Progenitor cell of endocrine pancreas (in vitro differentiated cells): ENCODE measurements around the gene CMC1. TPM values are rescaled to one million over a fixed set of nuclear protein-coding genes. Genes with fewer than 3 reads are reported as not detected.

Source experiments
- DNase-seq: peaks from one replicate; pipeline ENCODE4 v3.0.0; 2021; ENCODE audit warnings: low spot score; ENCODE audit not compliant: unreplicated experiment
- H3K27ac Mint-ChIP-seq: 2 replicates; pipeline ENCODE4 v1.8.0; 2021; ENCODE audit warnings: mild to moderate bottlenecking, moderate library complexity, mixed read lengths
- H3K27me3 Mint-ChIP-seq: 2 replicates; pipeline ENCODE4 v1.8.0; 2021; ENCODE audit warnings: mixed read lengths
- H3K36me3 Mint-ChIP-seq: 2 replicates; pipeline ENCODE4 v1.8.0; 2022; ENCODE audit warnings: mixed read lengths; ENCODE audit not compliant: insufficient read depth
- H3K4me1 Mint-ChIP-seq: 2 replicates; pipeline ENCODE4 v1.8.0; 2021; ENCODE audit warnings: low read depth, mixed read lengths
- H3K4me3 Mint-ChIP-seq: 2 replicates; pipeline ENCODE4 v1.8.0; 2021; ENCODE audit warnings: low read depth, mild to moderate bottlenecking, moderate library complexity, mixed read lengths
- H3K9me3 Mint-ChIP-seq: 2 replicates; pipeline ENCODE4 v1.8.0; 2021; ENCODE audit warnings: low read depth, mixed read lengths
- total RNA-seq: library from RNA; stranded (reverse); gene quantifications from 2 replicates; pipeline ENCODE4 v1.2.1, GENCODE V29; 2021
- TF ChIP-seq, protein P1 (sequence below): fragments of 200-600 bp; sonication (generic); IDR thresholded peaks from one replicate; pipeline ENCODE4 v1.5.0; 2021; ENCODE audit warnings: antibody characterized with exemption, mild to moderate bottlenecking; ENCODE audit not compliant: unreplicated experiment

Gene CMC1
- total RNA-seq, 1 donor from 2014 or later, result 16.2 TPM

DNA sequence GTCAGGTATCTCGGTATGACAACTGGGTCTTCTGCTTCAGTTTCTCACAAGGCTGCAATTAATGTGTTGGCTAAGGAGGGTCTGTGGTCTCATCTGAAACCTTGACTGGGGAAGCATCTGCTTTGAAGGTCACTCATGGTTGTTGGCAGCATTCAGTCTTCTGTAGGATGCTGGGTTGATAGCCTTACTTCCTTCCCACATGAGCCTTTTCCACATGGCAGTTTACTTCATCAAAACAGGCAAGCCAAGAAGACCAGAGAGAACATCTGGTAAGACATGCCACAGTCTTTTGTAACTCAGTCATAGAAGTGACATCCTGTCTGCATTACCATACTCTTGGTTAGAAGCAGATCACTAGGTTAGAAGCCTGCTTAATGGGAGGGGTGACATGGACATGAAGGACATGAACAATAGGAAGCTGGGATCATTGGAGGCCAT lies 49.5 kb downstream of the CMC1 start:
- Mint-ChIP-seq H3K27ac (no peak overlapping the region), H3K36me3 (peaks cover 5% of the 10 kb centered on the region), H3K9me3 (no peaks in the 10 kb centered on the region), H3K4me1 (peaks cover 3% of the 10 kb centered on the region), H3K4me3 (no peak overlapping the region), H3K27me3 (no peaks in the 10 kb centered on the region)
- TF ChIP-seq, protein P1, sequence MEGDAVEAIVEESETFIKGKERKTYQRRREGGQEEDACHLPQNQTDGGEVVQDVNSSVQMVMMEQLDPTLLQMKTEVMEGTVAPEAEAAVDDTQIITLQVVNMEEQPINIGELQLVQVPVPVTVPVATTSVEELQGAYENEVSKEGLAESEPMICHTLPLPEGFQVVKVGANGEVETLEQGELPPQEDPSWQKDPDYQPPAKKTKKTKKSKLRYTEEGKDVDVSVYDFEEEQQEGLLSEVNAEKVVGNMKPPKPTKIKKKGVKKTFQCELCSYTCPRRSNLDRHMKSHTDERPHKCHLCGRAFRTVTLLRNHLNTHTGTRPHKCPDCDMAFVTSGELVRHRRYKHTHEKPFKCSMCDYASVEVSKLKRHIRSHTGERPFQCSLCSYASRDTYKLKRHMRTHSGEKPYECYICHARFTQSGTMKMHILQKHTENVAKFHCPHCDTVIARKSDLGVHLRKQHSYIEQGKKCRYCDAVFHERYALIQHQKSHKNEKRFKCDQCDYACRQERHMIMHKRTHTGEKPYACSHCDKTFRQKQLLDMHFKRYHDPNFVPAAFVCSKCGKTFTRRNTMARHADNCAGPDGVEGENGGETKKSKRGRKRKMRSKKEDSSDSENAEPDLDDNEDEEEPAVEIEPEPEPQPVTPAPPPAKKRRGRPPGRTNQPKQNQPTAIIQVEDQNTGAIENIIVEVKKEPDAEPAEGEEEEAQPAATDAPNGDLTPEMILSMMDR, result no peak
- no peak for DNase-seq

DNA sequence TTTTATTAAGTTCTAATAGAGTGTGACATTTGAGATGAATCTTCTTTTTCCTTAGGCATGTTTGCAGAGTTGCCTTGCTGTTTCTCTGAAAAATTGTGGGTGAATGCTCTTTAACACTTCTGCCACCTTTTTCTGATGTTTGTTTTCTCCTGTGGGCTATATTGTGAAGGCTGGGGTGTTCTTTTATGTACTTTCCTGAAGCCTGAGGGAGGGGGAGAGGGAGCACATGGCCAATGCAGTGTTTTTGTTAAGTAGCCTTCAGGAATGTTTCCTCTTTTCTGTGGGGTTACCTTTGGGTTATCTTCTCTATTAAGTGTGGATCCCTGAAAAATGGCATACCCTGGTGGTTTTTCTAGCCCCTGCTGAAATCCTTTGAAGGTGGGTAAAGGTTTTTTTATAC lies 50.2 kb downstream of the CMC1 start:
- no peak overlapping the region for H3K27ac Mint-ChIP-seq
- H3K27me3 Mint-ChIP-seq, result no peaks in the 10 kb centered on the region
- H3K9me3 Mint-ChIP-seq, result no peaks in the 10 kb centered on the region
- H3K36me3 Mint-ChIP-seq, result peaks cover 5% of the 10 kb centered on the region
- H3K4me3 Mint-ChIP-seq, result no peak overlapping the region
- DNase-seq, result no peak
- TF ChIP-seq, protein P1, result no peak
- H3K4me1 Mint-ChIP-seq, result peaks cover 3% of the 10 kb centered on the region

DNA sequence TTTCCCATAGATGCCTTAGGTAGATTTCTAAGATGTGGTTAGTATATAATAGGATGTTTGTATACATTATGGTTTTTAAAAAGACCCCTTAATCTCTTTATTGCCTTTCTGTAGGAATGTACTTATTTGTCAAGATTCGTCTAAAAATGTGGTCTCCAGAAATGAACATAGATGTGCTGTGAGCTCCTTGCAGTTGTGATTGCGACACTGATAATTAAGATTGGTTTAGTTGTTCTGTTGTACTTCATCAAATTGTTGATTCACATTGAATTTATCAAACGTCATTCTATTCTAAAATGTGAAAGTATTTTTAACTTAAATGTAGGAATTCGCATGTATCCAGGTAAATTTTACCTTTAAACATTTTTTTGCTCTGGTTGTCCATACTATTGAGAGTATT lies 51.2 kb downstream of the CMC1 start:
- peaks cover 3% of the 10 kb centered on the region for H3K4me1 Mint-ChIP-seq

GRCh38 chr3:28294667-28295413 lies 53.4 kb downstream of the CMC1 start:
- DNase-seq, result no peak
- no peak overlapping the region for H3K27ac Mint-ChIP-seq
- peaks cover 5% of the 10 kb centered on the region for H3K36me3 Mint-ChIP-seq
- no peak overlapping the region for H3K4me3 Mint-ChIP-seq
- no peaks in the 10 kb centered on the region for H3K27me3 Mint-ChIP-seq
- H3K4me1 Mint-ChIP-seq, result peaks cover 3% of the 10 kb centered on the region
- no peaks in the 10 kb centered on the region for H3K9me3 Mint-ChIP-seq
- TF ChIP-seq, protein P1, result no peak

More for the DNA sequence above, 51.2 kb downstream of the CMC1 start:
- Mint-ChIP-seq H3K9me3 (no peaks in the 10 kb centered on the region), H3K36me3 (peaks cover 5% of the 10 kb centered on the region), H3K27ac (no peak overlapping the region), H3K27me3 (no peaks in the 10 kb centered on the region), H3K4me3 (no peak overlapping the region)
- DNase-seq, result no peak
- TF ChIP-seq, protein P1, result no peak

- no peak overlapping the region for H3K27ac Mint-ChIP-seq
- no peak overlapping the region for H3K4me3 Mint-ChIP-seq
- DNase-seq, result no peak
- H3K36me3 Mint-ChIP-seq, result peaks cover 2% of the 10 kb centered on the region
- no peaks in the 10 kb centered on the region for H3K27me3 Mint-ChIP-seq
- H3K9me3 Mint-ChIP-seq, result no peaks in the 10 kb centered on the region
- H3K4me1 Mint-ChIP-seq, result peaks cover 3% of the 10 kb centered on the region
- TF ChIP-seq, protein P1, result no peak
Observed at GRCh38 chr3:28295898-28296490, 54.6 kb downstream of the CMC1 start.
